ENCODE measurements around the gene FAM83C.

Gene FAM83C

GRCh38 chr20:35325401-35325800 lies 33.2 kb upstream of the FAM83C start:
- no peak for TF ChIP-seq CTCF (IDR thresholded peaks at IDR 0.05)

- TF ChIP-seq CTCF (IDR thresholded peaks at IDR 0.05), result no peak
Measured at GRCh38 chr20:35320396-35321126, 28.3 kb upstream of the FAM83C start.

DNA sequence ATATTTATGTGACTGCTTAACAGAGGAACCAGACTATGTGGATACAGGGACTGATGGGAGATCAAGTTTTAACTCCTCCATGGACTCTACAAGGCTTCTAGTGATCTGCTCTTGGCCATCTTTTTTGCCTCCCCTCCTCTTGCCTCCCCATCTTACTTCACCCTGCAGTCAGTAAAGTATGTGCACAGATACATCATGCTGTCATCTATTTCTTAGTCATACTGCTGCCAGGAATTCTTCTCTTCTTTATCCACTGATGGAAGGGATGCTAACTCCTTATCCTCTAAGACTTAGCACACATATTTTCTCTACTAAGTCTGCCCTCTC lies 27.6 kb upstream of the FAM83C start:
- no peak for TF ChIP-seq CTCF (IDR thresholded peaks at IDR 0.05)

GRCh38 chr20:35319192-35319870 lies 27.1 kb upstream of the FAM83C start:
- no peak for TF ChIP-seq CTCF (IDR thresholded peaks at IDR 0.05)

- no peak for TF ChIP-seq CTCF (IDR thresholded peaks at IDR 0.05)
Measured at GRCh38 chr20:35318502-35319157, 26.4 kb upstream of the FAM83C start.

GRCh38 chr20:35317416-35318210 lies 25.4 kb upstream of the FAM83C start:
- no peak for TF ChIP-seq CTCF (IDR thresholded peaks at IDR 0.05)

- no peak for TF ChIP-seq CTCF (IDR thresholded peaks at IDR 0.05)
Measured at GRCh38 chr20:35316086-35316485, 23.9 kb upstream of the FAM83C start.
